ENCODE measurements around the gene STAMBPL1.
"Not testable (repeated sequence)": the region's sequence is repeated elsewhere in the genome, so short reads cannot be mapped to it uniquely, and the experiment has no call there.

STAMBPL1 gene

DNA sequence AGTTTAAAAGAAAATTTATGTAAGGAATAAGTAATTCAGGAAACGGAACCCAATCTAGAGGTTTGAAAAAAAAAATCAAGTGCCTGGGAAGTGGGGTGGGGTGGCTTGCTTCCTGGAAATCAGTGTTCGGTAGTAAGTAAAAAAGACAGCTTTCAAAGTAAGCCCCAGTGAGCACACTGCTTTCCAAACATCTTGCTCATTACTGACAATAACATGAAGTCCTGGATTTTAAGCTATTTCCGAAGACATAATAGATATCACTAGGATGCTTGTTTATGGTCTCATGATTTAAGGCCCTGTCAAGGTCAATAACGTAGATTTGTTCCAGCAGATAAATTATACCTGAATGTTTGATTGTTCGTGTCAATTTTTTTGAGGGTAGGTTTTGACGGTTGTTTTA, 1.3 kb downstream of the STAMBPL1 start:
- H3K27me3 ChIP-seq (ENCODE audit: control insufficient read depth in 1 of 2, insufficient read depth in 1 of 2, low read length in 2 of 2): no peaks in the 10 kb centered on the region
- H3K14ac ChIP-seq (ENCODE audit: low read length in 2 of 2): no peak overlapping the region
- no peak overlapping the region for H2BK5ac ChIP-seq (ENCODE audit: low read depth, low read length, poor library complexity, severe bottlenecking)
- H2BK15ac ChIP-seq (ENCODE audit: low read depth, poor library complexity, severe bottlenecking): no peak overlapping the region
- H3K9ac ChIP-seq (ENCODE audit: low read length): peak overlapping the region; percentile 94
- no peaks in the 10 kb centered on the region for H3K4me1 ChIP-seq (ENCODE audit: control insufficient read depth, insufficient read depth, low read depth, low read length)
- peaks cover 2% of the 10 kb centered on the region for H3K79me1 ChIP-seq (replicated peaks; ENCODE audit: low read length, poor library complexity, severe bottlenecking)
- H2BK120ac ChIP-seq (ENCODE audit: low read depth, low read length): peak overlapping the region; percentile 45
- H3K27ac ChIP-seq (ENCODE audit: low read length, poor library complexity, severe bottlenecking): peak overlapping the region; percentile 96
- no peak overlapping the region for H3K18ac ChIP-seq (ENCODE audit: low read depth in 1 of 2, low read length in 2 of 2)
- 43% methylated on average over 5 of the region's 6 CpGs for WGBS
- H3K4me3 ChIP-seq (ENCODE audit: insufficient read depth in 1 of 2, low read depth in 1 of 2, low read length in 2 of 2): peak overlapping the region; percentile 88 to 99
- H2AFZ ChIP-seq (ENCODE audit: low read depth, low read length): no peak overlapping the region
- peak overlapping the region; percentile 81 for H3K4me2 ChIP-seq (ENCODE audit: low read length, poor library complexity, severe bottlenecking)
- H3K9me3 ChIP-seq (ENCODE audit: control insufficient read depth, low read length): no peaks in the 10 kb centered on the region
- H3K23ac ChIP-seq (ENCODE audit: low read length in 2 of 2): no peak overlapping the region
- H3K36me3 ChIP-seq (ENCODE audit: control insufficient read depth in 1 of 2, insufficient read depth in 2 of 2, low read depth in 1 of 2, low read length in 2 of 2): no peaks in the 10 kb centered on the region
- DNase-seq: peak; percentile 32
- H4K91ac ChIP-seq (ENCODE audit: low read length): no peak overlapping the region
- no peak overlapping the region for H2BK12ac ChIP-seq (ENCODE audit: low read length in 2 of 2)
- no peak overlapping the region for H3K4ac ChIP-seq (ENCODE audit: low read depth in 1 of 2, low read length in 2 of 2)
- peak overlapping the region; percentile 24 for H2AK5ac ChIP-seq (ENCODE audit: low read length, severe bottlenecking)
- H4K8ac ChIP-seq (ENCODE audit: low read length): no peak overlapping the region

DNA sequence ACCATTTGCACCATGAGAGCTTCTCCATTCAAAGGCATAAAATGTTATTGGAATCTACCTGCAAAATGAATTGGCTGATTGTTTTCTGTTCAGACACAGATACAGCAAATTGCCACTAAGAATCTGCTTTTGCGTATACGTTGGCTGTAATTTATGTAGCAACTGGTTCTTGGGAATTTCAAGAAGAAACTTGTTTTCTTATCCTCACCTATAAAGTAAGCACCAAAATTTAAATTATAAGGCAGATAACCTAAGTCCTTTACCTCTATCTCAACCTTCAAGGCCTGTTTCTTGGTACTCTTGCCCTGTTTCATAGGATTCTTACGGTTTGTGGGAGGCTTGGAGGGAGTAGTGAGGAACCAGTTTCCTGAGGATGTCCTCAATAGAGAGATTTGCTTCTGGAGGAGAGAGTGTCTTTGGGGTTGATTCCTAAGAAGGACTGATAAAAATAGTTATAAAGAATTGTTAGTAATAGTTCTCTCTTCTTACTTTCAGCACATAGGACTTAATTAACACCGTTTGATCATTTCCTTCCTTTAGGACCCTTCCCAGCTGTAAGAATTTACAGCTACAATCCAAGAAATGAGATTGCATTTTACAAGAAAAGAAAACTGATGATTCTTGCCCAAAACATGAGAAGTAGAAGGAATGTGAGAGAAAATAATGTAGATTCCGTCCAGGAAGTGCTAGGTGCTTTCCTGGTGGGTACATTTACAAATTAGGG, 2.0 kb downstream of the STAMBPL1 start:
- DNase-seq: peak; percentile 38
- H2BK15ac ChIP-seq (ENCODE audit: low read depth, poor library complexity, severe bottlenecking): no peak overlapping the region
- peak overlapping the region in 1 of 2 experiments; percentile 88 for H3K4me3 ChIP-seq (ENCODE audit: insufficient read depth in 1 of 2, low read depth in 1 of 2, low read length in 2 of 2)
- H3K18ac ChIP-seq (ENCODE audit: low read depth in 1 of 2, low read length in 2 of 2): peak overlapping the region in 1 of 2 experiments; percentile 5
- no peaks in the 10 kb centered on the region for H3K36me3 ChIP-seq (ENCODE audit: control insufficient read depth in 1 of 2, insufficient read depth in 2 of 2, low read depth in 1 of 2, low read length in 2 of 2)
- no peak overlapping the region for H2AFZ ChIP-seq (ENCODE audit: low read depth, low read length)
- H2BK5ac ChIP-seq (ENCODE audit: low read depth, low read length, poor library complexity, severe bottlenecking): peak overlapping the region; percentile 48
- H2AK5ac ChIP-seq (ENCODE audit: low read length, severe bottlenecking): no peak overlapping the region
- H3K79me1 ChIP-seq (replicated peaks; ENCODE audit: low read length, poor library complexity, severe bottlenecking): peaks cover 2% of the 10 kb centered on the region
- no peaks in the 10 kb centered on the region for H3K27me3 ChIP-seq (ENCODE audit: control insufficient read depth in 1 of 2, insufficient read depth in 1 of 2, low read length in 2 of 2)
- peak overlapping the region in 1 of 2 experiments; percentile 9 for H3K4ac ChIP-seq (ENCODE audit: low read depth in 1 of 2, low read length in 2 of 2)
- no peak overlapping the region for H4K91ac ChIP-seq (ENCODE audit: low read length)
- 39% methylated on average over 5 of the region's 5 CpGs for WGBS
- H3K4me2 ChIP-seq (ENCODE audit: low read length, poor library complexity, severe bottlenecking): no peak overlapping the region
- H3K9ac ChIP-seq (ENCODE audit: low read length): peak overlapping the region; percentile 94
- H2BK120ac ChIP-seq (ENCODE audit: low read depth, low read length): no peak overlapping the region
- peak overlapping the region in 1 of 2 experiments; percentile 38 for H2BK12ac ChIP-seq (ENCODE audit: low read length in 2 of 2)
- peak overlapping the region; percentile 96 for H3K27ac ChIP-seq (ENCODE audit: low read length, poor library complexity, severe bottlenecking)
- H3K23ac ChIP-seq (ENCODE audit: low read length in 2 of 2): no peak overlapping the region
- no peaks in the 10 kb centered on the region for H3K4me1 ChIP-seq (ENCODE audit: control insufficient read depth, insufficient read depth, low read depth, low read length)
- H3K9me3 ChIP-seq (ENCODE audit: control insufficient read depth, low read length): no peaks in the 10 kb centered on the region
- no peak overlapping the region for H4K8ac ChIP-seq (ENCODE audit: low read length)
- no peak overlapping the region for H3K14ac ChIP-seq (ENCODE audit: low read length in 2 of 2)

DNA sequence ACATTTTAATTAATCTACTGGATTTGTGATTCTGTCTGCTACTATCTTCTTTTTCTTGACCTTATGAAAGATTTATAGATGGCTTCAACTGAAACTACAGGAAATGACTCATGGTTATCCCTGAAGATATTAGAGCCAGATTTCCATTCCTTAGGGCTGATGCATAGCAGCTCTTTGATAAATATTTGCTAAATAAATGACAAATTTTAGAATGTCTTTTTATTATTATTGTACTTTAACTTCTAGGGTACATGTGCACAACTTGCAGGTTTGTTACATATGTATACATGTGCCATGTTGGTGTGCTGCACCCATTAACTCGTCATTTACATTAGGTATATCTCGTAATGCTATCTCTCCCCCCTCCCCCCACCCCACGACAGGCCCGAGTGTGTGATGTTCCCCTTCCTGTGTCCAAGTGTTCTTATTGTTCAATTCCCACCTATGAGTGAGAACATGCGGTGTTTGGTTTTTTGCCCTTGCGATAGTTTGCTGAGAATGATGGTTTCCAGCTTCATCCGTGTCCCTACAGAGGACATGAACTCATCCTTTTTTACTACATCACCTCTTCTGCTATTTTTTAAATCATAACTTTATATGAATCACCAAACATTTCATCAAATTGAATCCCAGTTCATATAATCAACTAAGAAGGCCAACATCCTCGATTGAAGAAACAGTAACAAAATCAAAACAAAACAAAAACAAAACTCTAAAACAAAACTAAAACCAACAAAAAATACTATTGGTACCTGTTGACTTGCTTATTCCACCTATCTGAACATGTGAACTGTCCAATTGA, 2.8 kb downstream of the STAMBPL1 start:
- not testable (repeated sequence) for H3K4me2 ChIP-seq (ENCODE audit: low read length, poor library complexity, severe bottlenecking); H2BK5ac ChIP-seq (ENCODE audit: low read depth, low read length, poor library complexity, severe bottlenecking); H2BK12ac ChIP-seq (ENCODE audit: low read length in 2 of 2); H3K14ac ChIP-seq (ENCODE audit: low read length in 2 of 2); H3K4me1 ChIP-seq (ENCODE audit: control insufficient read depth, insufficient read depth, low read depth, low read length); H3K36me3 ChIP-seq (ENCODE audit: control insufficient read depth in 1 of 2, insufficient read depth in 2 of 2, low read depth in 1 of 2, low read length in 2 of 2); H4K91ac ChIP-seq (ENCODE audit: low read length); H3K18ac ChIP-seq (ENCODE audit: low read depth in 1 of 2, low read length in 2 of 2); H3K23ac ChIP-seq (ENCODE audit: low read length in 2 of 2); H4K8ac ChIP-seq (ENCODE audit: low read length); H2AK5ac ChIP-seq (ENCODE audit: low read length, severe bottlenecking); H2BK120ac ChIP-seq (ENCODE audit: low read depth, low read length); H3K9me3 ChIP-seq (ENCODE audit: control insufficient read depth, low read length); H3K27me3 ChIP-seq (ENCODE audit: control insufficient read depth in 1 of 2, insufficient read depth in 1 of 2, low read length in 2 of 2); H2AFZ ChIP-seq (ENCODE audit: low read depth, low read length); H3K79me1 ChIP-seq (replicated peaks; ENCODE audit: low read length, poor library complexity, severe bottlenecking); H2BK15ac ChIP-seq (ENCODE audit: low read depth, poor library complexity, severe bottlenecking)
- H3K4ac ChIP-seq (ENCODE audit: low read depth in 1 of 2, low read length in 2 of 2): peak overlapping the region in 1 of 2 experiments; percentile 67
- WGBS: 8% methylated on average over 4 of the region's 8 CpGs
- peak; percentile 85 for DNase-seq
- peak overlapping the region in 1 of 2 experiments; percentile 88 for H3K4me3 ChIP-seq (ENCODE audit: insufficient read depth in 1 of 2, low read depth in 1 of 2, low read length in 2 of 2)
- peak overlapping the region; percentile 94 for H3K9ac ChIP-seq (ENCODE audit: low read length)
- H3K27ac ChIP-seq (ENCODE audit: low read length, poor library complexity, severe bottlenecking): peak overlapping the region; percentile 96

GRCh38 chr10:88883448-88883809, 3.4 kb downstream of the STAMBPL1 start:
- Histone ChIP-seq H4K91ac (ENCODE audit: low read length) (no peak overlapping the region), H3K9ac (ENCODE audit: low read length) (peak overlapping the region; percentile 94), H3K14ac (ENCODE audit: low read length in 2 of 2) (no peak overlapping the region), H2BK5ac (ENCODE audit: low read depth, low read length, poor library complexity, severe bottlenecking) (no peak overlapping the region), H3K9me3 (ENCODE audit: control insufficient read depth, low read length) (no peaks in the 10 kb centered on the region), H2AK5ac (ENCODE audit: low read length, severe bottlenecking) (no peak overlapping the region), H3K4me3 (ENCODE audit: insufficient read depth in 1 of 2, low read depth in 1 of 2, low read length in 2 of 2) (peak overlapping the region in 1 of 2 experiments; percentile 38), H3K27me3 (ENCODE audit: control insufficient read depth in 1 of 2, insufficient read depth in 1 of 2, low read length in 2 of 2) (no peaks in the 10 kb centered on the region), H3K4me1 (ENCODE audit: control insufficient read depth, insufficient read depth, low read depth, low read length) (peaks cover 1% of the 10 kb centered on the region), H3K18ac (ENCODE audit: low read depth in 1 of 2, low read length in 2 of 2) (no peak overlapping the region), H3K79me1 (replicated peaks; ENCODE audit: low read length, poor library complexity, severe bottlenecking) (peaks cover 5% of the 10 kb centered on the region), H3K4me2 (ENCODE audit: low read length, poor library complexity, severe bottlenecking) (no peak overlapping the region), H3K27ac (ENCODE audit: low read length, poor library complexity, severe bottlenecking) (peak overlapping the region; percentile 41), H2BK15ac (ENCODE audit: low read depth, poor library complexity, severe bottlenecking) (no peak overlapping the region), H3K4ac (ENCODE audit: low read depth in 1 of 2, low read length in 2 of 2) (peak overlapping the region in 1 of 2 experiments; percentile 67), H2BK120ac (ENCODE audit: low read depth, low read length) (no peak overlapping the region), H3K36me3 (ENCODE audit: control insufficient read depth in 1 of 2, insufficient read depth in 2 of 2, low read depth in 1 of 2, low read length in 2 of 2) (no peaks in the 10 kb centered on the region), H2BK12ac (ENCODE audit: low read length in 2 of 2) (no peak overlapping the region), H3K23ac (ENCODE audit: low read length in 2 of 2) (no peak overlapping the region), H2AFZ (ENCODE audit: low read depth, low read length) (no peak overlapping the region), H4K8ac (ENCODE audit: low read length) (no peak overlapping the region)
- peak; percentile 29 for DNase-seq
- 67% methylated on average over 1 of the region's 2 CpGs for WGBS

Measured in mesenchymal stem cell (in vitro differentiated cells and primary cell).